NCI-H774 (cell line): Measurements from ENCODE around the gene SMYD3.
"Not testable (repeated sequence)": the region's sequence is repeated elsewhere in the genome, so short reads cannot be mapped to it uniquely, and the experiment has no call there.

Source experiments
- DNase-seq: peaks from one replicate; lab custom pipeline; 2025; lab: John Stamatoyannopoulos, UW

The SMYD3 gene

DNA sequence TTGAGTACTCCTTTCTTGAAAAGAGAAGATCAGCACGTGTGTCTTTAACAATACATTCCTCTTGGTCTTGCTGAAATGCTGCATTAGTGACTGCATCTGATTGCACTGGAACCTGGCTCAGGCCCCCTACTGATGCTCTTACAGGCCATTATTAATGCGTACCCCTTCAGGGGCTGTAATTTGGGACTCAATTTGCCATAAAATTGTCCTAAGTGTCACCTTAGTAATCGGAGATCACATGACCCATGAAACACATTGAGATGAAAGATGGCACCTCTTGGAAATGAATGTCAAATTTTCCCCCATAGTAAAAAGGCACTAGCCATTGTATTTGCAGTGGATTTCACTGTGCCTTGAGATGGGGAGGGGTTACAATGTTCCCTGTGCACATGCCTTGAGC lies 789.0 kb downstream of the SMYD3 start:
- no peak for DNase-seq

DNA sequence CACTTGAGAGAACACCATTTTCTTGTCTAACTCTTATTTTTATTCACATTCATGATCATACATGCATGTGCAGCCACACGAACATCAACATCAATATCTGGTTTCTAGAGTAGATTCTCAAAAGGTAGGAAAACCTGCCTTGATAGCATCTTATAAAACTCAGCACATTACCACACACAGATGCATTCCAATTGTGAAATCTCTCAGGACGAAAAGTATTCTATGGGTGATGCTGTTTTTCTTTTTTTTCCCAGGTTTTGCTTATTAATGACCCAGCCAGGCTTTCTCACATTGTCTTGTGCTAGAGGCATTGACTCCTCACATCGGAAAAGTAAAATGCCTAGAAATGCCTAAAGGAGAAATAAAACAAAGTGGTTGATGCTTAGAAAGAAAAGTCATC lies 789.5 kb downstream of the SMYD3 start:
- no peak for DNase-seq

DNA sequence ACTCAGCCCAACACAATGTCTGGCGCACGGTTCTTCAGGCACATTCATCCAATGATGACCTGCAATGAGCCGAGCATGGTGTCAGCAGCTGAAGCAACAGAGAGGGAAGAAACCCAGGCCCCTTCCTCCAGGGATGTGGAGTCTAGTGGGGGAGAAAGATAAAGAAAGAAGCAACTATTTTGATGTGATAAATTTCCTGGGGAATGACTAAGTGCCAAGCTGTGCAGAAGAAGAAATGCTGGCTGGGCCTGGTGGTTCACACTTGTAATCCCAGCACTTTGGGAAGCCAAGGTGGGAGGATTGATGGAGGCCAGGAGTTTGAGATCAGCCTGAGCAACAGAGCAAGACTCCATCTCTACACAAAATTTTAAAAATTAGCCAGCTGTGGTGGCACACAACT lies 790.5 kb downstream of the SMYD3 start:
- DNase-seq, result no peak

DNA sequence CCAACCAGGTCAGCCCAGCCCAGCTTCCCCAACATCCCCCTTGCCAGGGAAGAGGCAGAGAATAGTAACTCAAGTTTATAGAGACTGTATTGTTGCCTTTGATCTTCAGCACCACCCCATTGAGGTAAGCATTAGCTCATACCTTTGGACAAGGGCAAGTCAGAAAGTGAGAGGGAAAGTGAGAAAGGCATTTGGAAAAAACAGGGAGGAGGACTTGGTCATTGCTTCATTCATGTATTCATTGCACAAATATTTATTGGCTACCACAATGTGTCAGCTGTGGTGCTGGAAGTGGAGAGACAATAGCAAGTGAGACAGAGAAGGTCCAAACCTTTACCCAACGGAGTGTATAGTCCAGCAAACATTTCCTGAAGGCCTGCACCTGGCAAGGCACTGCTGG lies 791.1 kb downstream of the SMYD3 start:
- no peak for DNase-seq

DNA sequence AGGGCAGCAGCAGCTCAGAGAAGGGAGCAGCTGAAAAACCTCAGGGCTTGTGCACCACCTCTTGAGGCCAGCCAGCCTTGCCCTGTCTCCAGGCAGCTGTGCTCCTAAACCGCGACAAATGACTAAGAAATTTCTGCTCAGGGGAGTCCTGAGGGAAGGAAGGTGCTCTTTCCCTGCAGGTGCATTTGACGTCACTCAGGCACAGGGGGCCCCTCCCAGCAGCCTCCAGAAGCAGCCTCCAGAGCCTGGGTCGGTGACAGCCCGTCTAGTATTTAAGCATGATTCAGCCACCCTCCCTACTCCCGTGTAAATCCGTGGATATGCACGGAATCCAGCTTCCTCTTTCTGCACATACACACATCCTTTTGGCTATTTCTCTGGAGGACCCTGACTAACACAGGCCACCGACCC lies 791.8 kb downstream of the SMYD3 start:
- DNase-seq, result no peak

DNA sequence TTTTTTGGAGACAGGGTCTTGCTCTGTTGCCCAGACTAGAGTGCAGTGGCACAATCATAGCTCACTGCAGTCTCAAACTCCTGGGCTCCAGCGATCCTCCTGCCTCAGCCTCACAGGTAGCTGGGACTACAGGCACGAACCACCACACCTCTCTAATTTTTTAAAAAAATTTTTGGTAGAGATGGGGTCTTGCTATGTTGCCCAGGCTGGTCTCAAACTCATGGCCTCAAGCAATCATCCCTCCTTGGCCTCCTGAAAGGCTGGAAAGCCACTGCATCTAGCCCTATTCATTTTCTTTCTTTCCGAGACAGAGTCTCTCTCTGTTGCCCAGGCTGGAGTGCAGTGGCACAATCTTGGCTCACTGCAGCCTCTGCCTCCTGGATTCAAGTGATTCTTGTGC lies 793.1 kb downstream of the SMYD3 start:
- not testable (repeated sequence) for DNase-seq

DNA sequence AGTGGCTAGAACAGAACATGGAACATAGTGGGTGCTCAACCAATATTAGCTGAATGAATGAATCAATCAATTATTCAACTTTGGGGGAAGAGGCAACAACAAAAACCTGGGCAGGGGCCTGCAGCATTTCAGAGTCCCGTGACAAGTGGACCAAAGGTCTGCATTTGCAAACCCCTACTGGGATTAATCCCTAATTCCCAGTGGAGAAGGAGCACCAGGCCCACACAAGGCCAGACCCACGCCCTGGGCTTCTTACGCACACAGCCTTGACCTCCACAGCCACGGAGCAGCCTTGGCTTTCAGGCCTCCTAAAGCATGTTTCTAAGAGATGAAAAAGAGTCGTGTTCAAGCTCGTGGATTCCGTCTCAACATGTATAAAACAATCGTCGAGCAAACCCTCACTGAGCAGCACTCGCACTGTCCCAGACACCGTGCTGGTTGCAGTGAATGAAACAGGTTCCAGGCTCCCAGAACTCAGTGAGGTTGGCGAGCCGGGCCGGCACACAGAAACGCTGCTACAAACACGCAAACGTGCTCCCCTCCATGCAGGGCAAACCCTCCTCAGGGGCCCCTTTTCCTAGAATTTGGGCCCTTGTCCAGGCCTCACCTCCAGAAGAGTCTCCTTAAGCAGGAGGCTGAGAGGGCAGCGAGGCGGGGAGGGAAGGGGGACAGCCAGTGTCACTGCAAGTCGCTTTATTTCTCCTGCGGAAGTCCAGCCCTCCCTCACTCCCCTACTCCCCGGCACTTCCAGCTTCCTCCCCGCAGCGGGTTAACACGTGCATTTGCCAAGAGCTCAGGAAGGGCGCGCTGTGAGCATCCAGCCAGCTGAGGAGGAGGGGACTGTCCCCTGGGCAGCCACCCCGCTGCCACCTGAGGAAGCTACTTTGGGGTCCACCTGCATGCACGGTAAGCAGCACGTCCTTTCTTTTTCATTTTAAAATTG lies 795.8 kb downstream of the SMYD3 start:
- no peak for DNase-seq

DNA sequence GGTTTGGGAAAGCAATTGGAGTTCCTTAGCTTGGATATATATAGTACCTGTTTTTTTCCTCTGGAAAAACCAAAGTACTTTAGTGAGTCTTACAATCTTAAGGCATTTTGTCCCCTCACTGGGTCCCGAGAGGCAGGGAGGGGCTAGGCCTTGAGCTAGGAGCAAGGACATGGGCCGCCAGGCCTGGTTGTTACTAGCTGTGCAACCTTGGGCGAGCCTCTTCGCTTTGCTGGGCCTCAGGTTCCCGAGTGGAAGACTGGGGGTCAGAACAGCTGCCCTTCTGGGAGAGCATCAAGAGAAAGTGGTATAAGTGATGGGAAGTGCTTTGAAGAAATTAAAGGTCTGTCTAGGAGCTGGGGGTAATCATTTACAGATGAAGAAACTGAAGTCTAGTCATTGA lies 799.1 kb downstream of the SMYD3 start:
- no peak for DNase-seq

DNA sequence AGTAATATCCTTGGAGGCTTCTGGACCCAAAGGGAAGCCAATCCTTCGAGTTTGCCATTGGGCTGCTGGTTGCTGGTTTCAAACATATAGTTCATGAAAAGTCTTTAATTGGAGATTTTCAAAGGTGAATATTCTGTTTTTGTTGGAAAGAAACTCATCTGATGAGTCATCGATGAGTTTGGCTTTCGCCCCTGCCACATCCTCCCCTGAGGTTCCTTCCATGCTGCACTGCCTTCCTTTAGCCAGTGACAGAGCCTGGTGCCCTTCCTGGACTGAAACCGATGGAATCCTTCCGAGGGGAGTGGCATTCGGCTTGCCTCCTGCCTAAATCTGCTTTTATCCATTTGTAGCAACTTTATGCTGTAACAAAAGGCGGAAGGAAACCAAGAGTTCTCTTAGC lies 802.3 kb downstream of the SMYD3 start:
- no peak for DNase-seq

DNA sequence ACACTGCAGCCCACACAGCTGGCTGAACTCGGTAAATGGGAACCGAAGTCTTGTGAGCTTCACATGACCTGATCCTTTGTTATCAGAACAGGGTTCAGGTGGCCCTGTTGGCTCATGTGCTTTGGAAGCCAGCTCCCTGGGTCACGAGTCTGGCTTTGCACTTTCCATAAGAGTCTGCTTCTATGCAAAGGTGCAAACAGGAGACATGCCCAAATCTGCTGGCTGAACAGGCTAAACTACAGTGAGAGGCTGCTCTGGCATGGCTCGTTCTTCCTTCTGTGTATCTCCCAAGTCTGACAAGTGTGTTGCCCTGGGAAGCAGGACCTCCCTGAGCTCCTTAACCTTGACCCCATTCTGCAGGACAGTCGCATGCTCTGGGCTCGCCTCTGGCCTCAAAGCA lies 802.7 kb downstream of the SMYD3 start:
- DNase-seq, result no peak

DNA sequence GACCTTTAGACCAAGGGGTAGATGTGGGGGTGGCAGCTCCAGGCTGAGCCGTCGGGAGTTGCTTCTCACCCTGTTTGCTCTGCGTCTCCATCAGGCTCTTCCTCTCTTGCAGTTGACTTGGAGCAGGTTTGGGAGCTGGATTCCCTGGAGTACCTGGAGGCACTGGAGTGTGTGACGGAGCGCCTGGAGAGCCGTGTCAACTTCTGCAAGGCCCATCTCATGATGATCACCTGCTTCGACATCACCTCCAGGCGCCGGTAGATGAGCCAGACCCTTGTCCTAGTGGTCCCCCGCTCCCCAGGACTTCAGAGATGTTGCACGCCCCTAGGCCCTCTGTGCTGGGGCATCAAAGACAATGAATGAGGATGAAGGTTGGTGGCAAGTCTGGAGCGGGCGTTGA lies 804.7 kb downstream of the SMYD3 start:
- no peak for DNase-seq

DNA sequence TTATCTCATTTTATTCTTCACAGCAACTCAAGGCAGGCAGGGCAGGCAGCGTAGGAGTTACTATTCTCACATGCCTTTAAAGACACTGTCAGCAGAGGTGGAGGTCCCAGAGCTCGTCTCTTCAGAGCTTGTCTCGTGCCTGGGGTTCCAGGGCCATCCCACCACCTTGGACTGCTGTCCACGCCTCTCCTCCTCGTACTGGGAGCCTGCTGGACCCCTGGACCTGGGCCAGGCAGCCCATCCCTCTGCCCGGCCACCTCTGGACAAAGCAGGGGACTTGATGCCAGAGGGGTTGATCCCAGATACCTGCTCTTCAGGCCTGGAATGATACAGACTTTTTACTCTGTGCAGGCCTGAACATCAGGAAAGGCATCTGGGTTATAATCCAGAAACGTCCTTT lies 805.4 kb downstream of the SMYD3 start:
- no peak for DNase-seq

DNA sequence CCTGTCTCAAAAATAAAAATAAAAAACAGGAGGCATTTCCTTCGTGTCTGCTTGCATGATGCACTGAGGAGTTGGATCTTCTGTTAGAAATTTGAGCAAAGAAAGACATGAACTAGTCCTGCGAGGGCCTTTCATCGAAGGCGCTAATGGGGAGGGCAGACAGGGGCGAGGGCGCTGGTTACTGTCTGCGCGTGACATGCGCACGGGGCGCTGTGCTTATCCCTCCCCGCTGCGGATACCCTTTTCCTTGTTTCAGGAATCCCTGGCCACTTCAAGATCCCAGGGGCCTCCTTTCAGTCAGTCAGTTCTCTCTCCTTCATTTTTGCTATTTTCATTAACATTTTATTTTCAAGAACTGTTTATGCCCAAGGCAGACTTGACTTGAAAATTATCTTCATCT lies 806.4 kb downstream of the SMYD3 start:
- DNase-seq, result no peak
